ENCODE results near the gene PTPA.
"Not testable (repeated sequence)": the region's sequence is repeated elsewhere in the genome, so short reads cannot be mapped to it uniquely, and the experiment has no call there.

The PTPA gene

GRCh38 chr9:129161534-129161837, 50.3 kb downstream of the PTPA start:
- DNase-seq: no peak

DNA sequence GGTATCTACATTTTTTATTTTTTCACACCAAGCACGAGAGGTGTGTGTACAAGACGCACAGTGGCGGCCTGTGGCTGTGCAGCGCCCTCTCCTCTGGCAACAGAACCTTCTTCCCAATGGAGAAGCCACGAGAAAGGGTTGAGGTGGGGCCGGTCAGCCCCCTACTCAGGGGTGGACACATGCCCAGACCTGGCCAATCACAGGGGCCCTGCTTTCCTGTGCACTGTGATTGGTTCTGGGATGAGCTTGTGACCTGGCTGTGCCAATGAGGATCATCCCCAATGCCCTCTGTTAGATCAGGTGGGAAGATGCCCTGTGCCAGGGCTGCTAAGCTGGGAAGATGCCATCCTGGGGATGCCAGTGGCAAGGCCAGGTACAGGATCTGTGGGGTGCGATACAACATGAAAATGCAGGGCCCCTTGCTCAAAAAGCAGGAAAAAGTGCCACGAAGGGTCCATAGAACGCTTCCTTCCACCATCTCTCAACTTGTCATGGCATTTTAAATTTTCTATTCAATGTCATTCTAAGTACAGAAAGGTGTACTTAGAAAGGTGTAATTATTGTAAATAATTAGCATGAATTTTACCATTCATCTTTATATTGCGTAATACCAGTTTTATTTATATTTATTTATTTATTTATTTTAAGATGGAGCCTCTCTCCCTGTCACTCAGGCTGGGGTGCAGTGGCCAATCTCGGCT, 51.4 kb downstream of the PTPA start:
- DNase-seq: no peak

- DNase-seq: not testable (repeated sequence)
Observed at GRCh38 chr9:129163198-129163670, 52.0 kb downstream of the PTPA start.

GRCh38 chr9:129163753-129164152, 52.5 kb downstream of the PTPA start:
- no peak for DNase-seq

- DNase-seq: no peak
Observed at GRCh38 chr9:129164246-129164930, 53.2 kb downstream of the PTPA start.

DNA sequence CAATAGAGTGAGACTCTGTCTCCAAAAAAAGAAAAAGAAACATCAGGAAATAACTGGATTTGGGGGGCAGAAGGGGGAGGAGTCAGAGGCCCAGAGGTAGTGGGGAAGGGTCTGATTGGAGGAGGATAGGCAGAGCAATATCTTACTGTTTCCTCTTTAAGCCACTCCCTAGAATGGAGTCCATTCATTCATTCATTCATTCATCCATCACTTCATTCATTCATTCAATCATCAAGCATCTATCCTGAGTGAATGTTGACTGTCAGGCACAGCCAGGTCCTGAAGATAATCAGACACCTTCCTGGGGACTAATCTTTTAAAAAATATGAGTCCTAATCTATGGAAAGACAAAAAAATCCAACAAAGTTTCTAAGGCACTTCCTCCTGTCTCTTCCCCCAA, 54.0 kb downstream of the PTPA start:
- no peak for DNase-seq

GRCh38 chr9:129166623-129167557, 55.7 kb downstream of the PTPA start:
- no peak for DNase-seq

DNA sequence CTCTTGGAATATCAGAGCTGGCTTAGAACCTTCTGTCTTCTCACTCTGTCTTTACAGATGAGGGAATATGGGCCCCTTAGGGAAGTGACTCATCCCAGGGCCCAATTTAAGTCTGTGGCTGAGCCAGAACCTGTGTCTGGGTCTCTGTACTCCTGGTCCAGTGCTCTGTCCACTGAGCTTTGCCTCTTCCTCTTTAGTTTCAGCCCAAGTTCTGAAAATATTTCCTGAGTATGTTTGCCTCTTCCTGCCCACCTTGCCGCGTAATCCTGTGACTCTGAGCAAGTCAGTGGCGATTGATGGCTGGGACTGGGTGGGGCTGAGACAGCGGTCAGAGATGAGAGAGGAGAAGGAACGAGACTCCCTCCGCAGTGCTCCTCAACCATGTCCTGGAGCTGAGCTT, 59.0 kb downstream of the PTPA start:
- no peak for DNase-seq

GRCh38 chr9:129171993-129172751, 61.0 kb downstream of the PTPA start:
- DNase-seq: no peak

- no peak for DNase-seq
Observed at GRCh38 chr9:129172816-129173215, 61.6 kb downstream of the PTPA start.

GRCh38 chr9:129173296-129174101, 62.3 kb downstream of the PTPA start:
- DNase-seq: no peak

DNA sequence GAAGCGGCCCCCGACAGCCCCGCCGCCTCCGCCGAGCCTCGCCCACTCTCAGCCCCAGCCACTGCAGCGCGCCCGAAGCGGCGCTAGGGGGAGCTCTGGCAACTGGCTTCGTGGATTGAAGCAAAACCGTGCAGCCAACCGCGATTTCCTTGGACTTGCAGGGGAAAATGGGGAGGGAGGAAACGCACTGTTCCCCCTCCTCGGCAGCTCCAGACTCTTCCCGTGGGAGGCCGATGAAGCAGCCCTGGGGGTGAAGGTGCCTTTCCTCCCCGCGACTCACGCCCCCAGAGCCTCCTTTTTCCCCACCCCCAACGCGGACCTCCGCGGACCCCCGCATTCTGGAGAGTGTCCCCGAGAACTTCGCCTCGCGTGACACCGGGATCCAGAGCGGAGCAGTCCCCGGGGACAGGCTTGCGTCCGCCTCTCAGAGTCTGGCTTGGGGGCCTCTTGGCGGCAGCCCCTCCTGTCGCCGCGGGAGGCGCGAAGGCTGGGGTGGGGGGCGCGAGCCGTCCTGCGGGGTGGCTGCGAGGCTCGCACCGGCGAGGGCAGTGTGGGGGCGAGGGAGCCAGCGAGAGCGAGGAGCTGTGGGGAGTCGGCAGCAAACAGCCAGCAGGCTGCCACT, 63.0 kb downstream of the PTPA start:
- peak; percentile 69 for DNase-seq

DNA sequence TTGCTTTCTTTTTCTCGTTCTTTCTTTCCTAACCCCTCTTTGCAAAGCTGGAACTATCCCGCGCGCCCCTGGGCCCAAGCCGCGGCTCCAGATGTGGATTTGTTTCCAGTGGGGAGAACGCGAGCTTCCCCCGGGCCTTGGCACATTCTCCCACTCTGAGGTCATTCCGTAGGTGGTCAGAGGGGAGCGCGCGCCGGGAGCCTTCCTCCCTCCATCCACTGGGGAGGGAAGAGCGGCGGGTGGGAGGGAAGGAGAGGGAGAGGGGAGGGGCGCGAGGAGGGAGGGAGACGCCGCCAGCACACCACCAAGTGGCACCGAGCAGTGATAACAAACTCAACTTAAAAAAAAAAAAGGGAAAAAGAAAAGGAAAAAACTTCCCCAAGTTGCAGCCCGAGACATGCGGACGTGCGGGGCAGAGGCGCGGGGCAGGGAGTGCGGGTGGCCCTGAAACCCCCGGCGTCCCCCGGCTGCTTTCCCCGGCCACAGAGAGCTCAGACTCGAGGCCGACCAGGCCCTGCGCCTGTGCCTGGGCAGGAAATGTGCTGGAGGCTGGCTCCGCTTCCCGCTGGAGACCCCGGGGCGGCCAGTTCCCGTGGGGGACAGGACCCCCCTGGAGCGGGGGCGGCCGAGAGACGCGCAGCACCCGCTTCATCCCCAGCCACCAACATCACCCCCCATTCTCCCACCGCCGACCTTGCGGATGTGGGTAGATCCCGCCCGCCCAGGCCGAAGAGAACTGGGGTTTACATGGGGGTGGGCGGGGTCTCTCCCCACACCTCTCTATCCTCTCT, 63.7 kb downstream of the PTPA start:
- no peak for DNase-seq

DNA sequence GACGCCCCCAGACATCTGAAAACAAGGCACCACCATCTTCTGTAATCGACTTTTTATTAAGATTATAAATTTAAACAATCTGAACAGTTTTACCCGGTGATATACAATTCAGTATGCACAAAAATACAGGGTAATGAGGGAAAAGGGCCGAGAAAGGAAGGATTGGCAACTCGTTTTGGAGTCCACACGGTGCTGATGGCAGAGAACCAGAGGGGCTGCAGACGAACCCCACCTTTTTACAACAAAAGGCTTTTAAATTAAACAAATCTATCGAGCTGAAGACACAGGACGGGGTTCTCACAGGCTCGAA, 64.3 kb downstream of the PTPA start:
- no peak for DNase-seq

GRCh38 chr9:129175825-129176633, 64.8 kb downstream of the PTPA start:
- DNase-seq: peak; percentile 57

GRCh38 chr9:129176701-129177442, 65.7 kb downstream of the PTPA start:
- DNase-seq: no peak

- DNase-seq: no peak
Observed at GRCh38 chr9:129177443-129177790, 66.2 kb downstream of the PTPA start.

- DNase-seq: peak; percentile 88
Observed at GRCh38 chr9:129177791-129178567, 66.8 kb downstream of the PTPA start, which contains the start of gene IER5L. TSS of gene IER5L (minus strand) at chr9:129178261. CDS start at chr9:129178052, 209 bp downstream.

Data from stimulated activated naive CD4-positive, alpha-beta T cell treated with Interleukin-2 at 50 U/mL for 16 hours (primary cell).